ENCODE data around the gene C12orf75. TPM values are rescaled to one million over a fixed set of nuclear protein-coding genes. Genes with fewer than 3 reads are reported as not detected.

The C12orf75 gene
- total and polyA plus RNA-seq, 2 experiments from 2014 or later: 43.9 to 69.8 TPM

GRCh38 chr12:105343836-105344235 is 13.3 kb downstream of the C12orf75 start:
- H3K36me3 ChIP-seq (ENCODE audit: insufficient read depth): 0 out of 2 replicates have a peak, but pooled peaks cover 3% of the 10 kb centered on the region
- ATAC-seq: peak; percentile 47
- no peak overlapping the region for H3K27ac Mint-ChIP-seq

GRCh38 chr12:105347499-105347898 is 17.0 kb downstream of the C12orf75 start:
- no peak overlapping the region for H2AFZ ChIP-seq
- H3K4me2 ChIP-seq: no peak overlapping the region
- H3K9me3 Mint-ChIP-seq: no peaks in the 10 kb centered on the region
- no peaks in the 10 kb centered on the region for H3K36me3 ChIP-seq (ENCODE audit: insufficient read depth)
- H3K79me2 ChIP-seq (replicated peaks; ENCODE audit: insufficient read depth): no peaks in the 10 kb centered on the region; the same call in 1 of the 2 replicates
- ATAC-seq: no peak
- H3K4me1 Mint-ChIP-seq: peaks cover 32% of the 10 kb centered on the region
- H3K9me2 ChIP-seq (ENCODE audit: insufficient read depth): no peaks in the 10 kb centered on the region; the same call in 1 of the 2 replicates
- no peaks in the 10 kb centered on the region for H4K20me1 ChIP-seq (replicated peaks; ENCODE audit: insufficient read depth)
- no peaks in the 10 kb centered on the region for H3F3A ChIP-seq (replicated peaks; ENCODE audit: low read depth)
- no peak overlapping the region for H3K4me3 Mint-ChIP-seq
- H3K4me3 ChIP-seq: no peak overlapping the region
- H3K27ac ChIP-seq (ENCODE audit: low read depth): no peak overlapping the region
- no peak overlapping the region for H3K27ac Mint-ChIP-seq
- no peak for DNase-seq (ENCODE audit: low spot score)
- peaks cover under 1% of the 10 kb centered on the region; the same call in 1 of the 3 replicates for H3K36me3 Mint-ChIP-seq (ENCODE audit: low read depth)
- peaks cover 30% of the 10 kb centered on the region for H3K4me1 ChIP-seq (ENCODE audit: insufficient read depth)
- no peaks in the 10 kb centered on the region for H3K27me3 Mint-ChIP-seq (ENCODE audit: insufficient read depth, low read depth, poor library complexity)
- H3K27me3 ChIP-seq (ENCODE audit: insufficient read depth): no peaks in the 10 kb centered on the region
- TF ChIP-seq, protein P1, sequence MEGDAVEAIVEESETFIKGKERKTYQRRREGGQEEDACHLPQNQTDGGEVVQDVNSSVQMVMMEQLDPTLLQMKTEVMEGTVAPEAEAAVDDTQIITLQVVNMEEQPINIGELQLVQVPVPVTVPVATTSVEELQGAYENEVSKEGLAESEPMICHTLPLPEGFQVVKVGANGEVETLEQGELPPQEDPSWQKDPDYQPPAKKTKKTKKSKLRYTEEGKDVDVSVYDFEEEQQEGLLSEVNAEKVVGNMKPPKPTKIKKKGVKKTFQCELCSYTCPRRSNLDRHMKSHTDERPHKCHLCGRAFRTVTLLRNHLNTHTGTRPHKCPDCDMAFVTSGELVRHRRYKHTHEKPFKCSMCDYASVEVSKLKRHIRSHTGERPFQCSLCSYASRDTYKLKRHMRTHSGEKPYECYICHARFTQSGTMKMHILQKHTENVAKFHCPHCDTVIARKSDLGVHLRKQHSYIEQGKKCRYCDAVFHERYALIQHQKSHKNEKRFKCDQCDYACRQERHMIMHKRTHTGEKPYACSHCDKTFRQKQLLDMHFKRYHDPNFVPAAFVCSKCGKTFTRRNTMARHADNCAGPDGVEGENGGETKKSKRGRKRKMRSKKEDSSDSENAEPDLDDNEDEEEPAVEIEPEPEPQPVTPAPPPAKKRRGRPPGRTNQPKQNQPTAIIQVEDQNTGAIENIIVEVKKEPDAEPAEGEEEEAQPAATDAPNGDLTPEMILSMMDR (conservative IDR thresholded peaks at IDR 0.05; ENCODE audit: low read depth in 2 of 2): no peak
- no peak for TF ChIP-seq STAT1 (IDR thresholded peaks at IDR 0.05; ENCODE audit: unreplicated experiment)
- no peak for TF ChIP-seq POLR2AphosphoS5 (IDR thresholded peaks at IDR 0.05; ENCODE audit: low read depth)
- TF ChIP-seq EZH2 (IDR thresholded peaks at IDR 0.05; ENCODE audit: low read depth, unreplicated experiment): no peak
- TF ChIP-seq EZH2phosphoT487 (IDR thresholded peaks at IDR 0.05; ENCODE audit: unreplicated experiment): no peak
- no peak for TF ChIP-seq ZNF331 (CRISPR knock-in tag; IDR thresholded peaks at IDR 0.05; ENCODE audit: low read depth)
- TF ChIP-seq, protein P2, sequence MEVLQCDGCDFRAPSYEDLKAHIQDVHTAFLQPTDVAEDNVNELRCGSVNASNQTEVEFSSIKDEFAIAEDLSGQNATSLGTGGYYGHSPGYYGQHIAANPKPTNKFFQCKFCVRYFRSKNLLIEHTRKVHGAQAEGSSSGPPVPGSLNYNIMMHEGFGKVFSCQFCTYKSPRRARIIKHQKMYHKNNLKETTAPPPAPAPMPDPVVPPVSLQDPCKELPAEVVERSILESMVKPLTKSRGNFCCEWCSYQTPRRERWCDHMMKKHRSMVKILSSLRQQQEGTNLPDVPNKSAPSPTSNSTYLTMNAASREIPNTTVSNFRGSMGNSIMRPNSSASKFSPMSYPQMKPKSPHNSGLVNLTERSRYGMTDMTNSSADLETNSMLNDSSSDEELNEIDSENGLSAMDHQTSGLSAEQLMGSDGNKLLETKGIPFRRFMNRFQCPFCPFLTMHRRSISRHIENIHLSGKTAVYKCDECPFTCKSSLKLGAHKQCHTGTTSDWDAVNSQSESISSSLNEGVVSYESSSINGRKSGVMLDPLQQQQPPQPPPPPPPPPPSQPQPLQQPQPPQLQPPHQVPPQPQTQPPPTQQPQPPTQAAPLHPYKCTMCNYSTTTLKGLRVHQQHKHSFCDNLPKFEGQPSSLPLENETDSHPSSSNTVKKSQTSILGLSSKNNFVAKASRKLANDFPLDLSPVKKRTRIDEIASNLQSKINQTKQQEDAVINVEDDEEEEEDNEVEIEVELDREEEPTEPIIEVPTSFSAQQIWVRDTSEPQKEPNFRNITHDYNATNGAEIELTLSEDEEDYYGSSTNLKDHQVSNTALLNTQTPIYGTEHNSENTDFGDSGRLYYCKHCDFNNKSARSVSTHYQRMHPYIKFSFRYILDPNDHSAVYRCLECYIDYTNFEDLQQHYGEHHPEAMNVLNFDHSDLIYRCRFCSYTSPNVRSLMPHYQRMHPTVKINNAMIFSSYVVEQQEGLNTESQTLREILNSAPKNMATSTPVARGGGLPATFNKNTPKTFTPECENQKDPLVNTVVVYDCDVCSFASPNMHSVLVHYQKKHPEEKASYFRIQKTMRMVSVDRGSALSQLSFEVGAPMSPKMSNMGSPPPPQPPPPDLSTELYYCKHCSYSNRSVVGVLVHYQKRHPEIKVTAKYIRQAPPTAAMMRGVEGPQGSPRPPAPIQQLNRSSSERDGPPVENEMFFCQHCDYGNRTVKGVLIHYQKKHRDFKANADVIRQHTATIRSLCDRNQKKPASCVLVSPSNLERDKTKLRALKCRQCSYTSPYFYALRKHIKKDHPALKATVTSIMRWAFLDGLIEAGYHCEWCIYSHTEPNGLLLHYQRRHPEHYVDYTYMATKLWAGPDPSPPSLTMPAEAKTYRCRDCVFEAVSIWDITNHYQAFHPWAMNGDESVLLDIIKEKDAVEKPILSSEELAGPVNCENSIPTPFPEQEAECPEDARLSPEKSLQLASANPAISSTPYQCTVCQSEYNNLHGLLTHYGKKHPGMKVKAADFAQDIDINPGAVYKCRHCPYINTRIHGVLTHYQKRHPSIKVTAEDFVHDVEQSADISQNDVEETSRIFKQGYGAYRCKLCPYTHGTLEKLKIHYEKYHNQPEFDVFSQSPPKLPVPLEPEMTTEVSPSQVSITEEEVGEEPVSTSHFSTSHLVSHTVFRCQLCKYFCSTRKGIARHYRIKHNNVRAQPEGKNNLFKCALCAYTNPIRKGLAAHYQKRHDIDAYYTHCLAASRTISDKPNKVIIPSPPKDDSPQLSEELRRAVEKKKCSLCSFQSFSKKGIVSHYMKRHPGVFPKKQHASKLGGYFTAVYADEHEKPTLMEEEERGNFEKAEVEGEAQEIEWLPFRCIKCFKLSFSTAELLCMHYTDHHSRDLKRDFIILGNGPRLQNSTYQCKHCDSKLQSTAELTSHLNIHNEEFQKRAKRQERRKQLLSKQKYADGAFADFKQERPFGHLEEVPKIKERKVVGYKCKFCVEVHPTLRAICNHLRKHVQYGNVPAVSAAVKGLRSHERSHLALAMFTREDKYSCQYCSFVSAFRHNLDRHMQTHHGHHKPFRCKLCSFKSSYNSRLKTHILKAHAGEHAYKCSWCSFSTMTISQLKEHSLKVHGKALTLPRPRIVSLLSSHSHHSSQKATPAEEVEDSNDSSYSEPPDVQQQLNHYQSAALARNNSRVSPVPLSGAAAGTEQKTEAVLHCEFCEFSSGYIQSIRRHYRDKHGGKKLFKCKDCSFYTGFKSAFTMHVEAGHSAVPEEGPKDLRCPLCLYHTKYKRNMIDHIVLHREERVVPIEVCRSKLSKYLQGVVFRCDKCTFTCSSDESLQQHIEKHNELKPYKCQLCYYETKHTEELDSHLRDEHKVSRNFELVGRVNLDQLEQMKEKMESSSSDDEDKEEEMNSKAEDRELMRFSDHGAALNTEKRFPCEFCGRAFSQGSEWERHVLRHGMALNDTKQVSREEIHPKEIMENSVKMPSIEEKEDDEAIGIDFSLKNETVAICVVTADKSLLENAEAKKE (CRISPR knock-in tag; IDR thresholded peaks at IDR 0.05): no peak
- TF ChIP-seq ZNF114 (CRISPR knock-in tag; IDR thresholded peaks at IDR 0.05): no peak

More at GRCh38 chr12:105343836-105344235, 13.3 kb downstream of the C12orf75 start:
- peak; percentile 52 for TF ChIP-seq NANOG (IDR thresholded peaks at IDR 0.05; ENCODE audit: borderline replicate concordance)
- TF ChIP-seq STAT1 (IDR thresholded peaks at IDR 0.05; ENCODE audit: unreplicated experiment): no peak
- TF ChIP-seq, protein P1 (conservative IDR thresholded peaks at IDR 0.05; ENCODE audit: low read depth in 2 of 2): no peak
- Histone ChIP-seq H4K20me1 (replicated peaks; ENCODE audit: insufficient read depth) (no peaks in the 10 kb centered on the region), H3F3A (replicated peaks; ENCODE audit: low read depth) (no peaks in the 10 kb centered on the region), H3K4me3 (no peak overlapping the region), H2AFZ (no peak overlapping the region), H3K27ac (ENCODE audit: low read depth) (no peak overlapping the region), H3K27me3 (ENCODE audit: insufficient read depth) (no peaks in the 10 kb centered on the region), H3K79me2 (replicated peaks; ENCODE audit: insufficient read depth) (peaks cover 12% of the 10 kb centered on the region), H3K4me2 (no peak overlapping the region), H3K4me1 (ENCODE audit: insufficient read depth) (peaks cover 29% of the 10 kb centered on the region), H3K9me2 (ENCODE audit: insufficient read depth) (no peaks in the 10 kb centered on the region; the same call in 1 of the 2 replicates)
- Mint-ChIP-seq H3K36me3 (ENCODE audit: low read depth) (peaks cover 23% of the 10 kb centered on the region), H3K4me1 (peaks cover 22% of the 10 kb centered on the region), H3K27me3 (ENCODE audit: insufficient read depth, low read depth, poor library complexity) (no peaks in the 10 kb centered on the region), H3K9me3 (peaks cover 17% of the 10 kb centered on the region), H3K4me3 (no peak overlapping the region)
- no peak for DNase-seq (ENCODE audit: low spot score)

All from GM23338 (cell line).